CD14-positive monocyte (primary cell): ENCODE results near the gene EMC10. TPM values are rescaled to one million over a fixed set of nuclear protein-coding genes. Genes with fewer than 3 reads are reported as not detected.

Experiments
- DNase-seq, 3 donors: peaks; one replicate each; pipeline ENCODE4 v3.0.0-alpha.2; 2011 to 2022
- H2AFZ ChIP-seq: 2 replicates; pipeline ENCODE4 v1.6.0; 2012; ENCODE audit warnings: mild to moderate bottlenecking, low read depth, low read length, inconsistent platforms; ENCODE audit not compliant: insufficient read depth, poor library complexity, severe bottlenecking
- H3K27ac ChIP-seq, 2 donors: 1 replicate in 1 of 2; 2 replicates in 1 of 2; pipeline ENCODE4 v1.5.1; 2012 to 2013; ENCODE audit warnings: low read length in 2 of 2, control low read depth in 1 of 2, inconsistent platforms in 1 of 2, low read depth in 1 of 2, mild to moderate bottlenecking in 1 of 2
- H3K27me3 ChIP-seq, 2 donors: one replicate each; pipeline versions ENCODE4 v1.6.0 to v1.6.1; 2011 to 2013; ENCODE audit warnings: low read length in 2 of 2; ENCODE audit not compliant: control insufficient read depth in 2 of 2, insufficient read depth in 2 of 2
- H3K36me3 ChIP-seq, 2 donors: replicated peaks in 1 of 2; 1 replicate in 1 of 2; 2 replicates in 1 of 2; pipeline versions ENCODE4 v1.5.1 to v1.6.1; 2012 to 2013; ENCODE audit warnings: low read length in 2 of 2, control low read depth in 1 of 2, inconsistent platforms in 1 of 2, mild to moderate bottlenecking in 1 of 2; ENCODE audit not compliant: insufficient read depth in 2 of 2, control insufficient read depth in 1 of 2
- H3K4me1 ChIP-seq, 2 donors: 1 replicate in 1 of 2; 2 replicates in 1 of 2; pipeline versions ENCODE4 v1.5.1 to v1.6.1; 2012 to 2013; ENCODE audit warnings: low read length in 2 of 2, control low read depth in 1 of 2, inconsistent platforms in 1 of 2, mild to moderate bottlenecking in 1 of 2, moderate library complexity in 1 of 2; ENCODE audit not compliant: insufficient read depth in 2 of 2, control insufficient read depth in 1 of 2
- H3K4me2 ChIP-seq: replicated peaks from 2 replicates; pipeline ENCODE3; 2012; ENCODE audit warnings: low read length, moderate library complexity, mild to moderate bottlenecking; ENCODE audit not compliant: poor library complexity, severe bottlenecking; ENCODE audit errors: extremely low read depth
- H3K4me3 ChIP-seq, 3 experiments: fragments of 200-600 bp in 1 of 3; sonication (generic) in 1 of 3; replicated peaks in 1 of 3; 1 replicate in 2 of 3; 2 replicates in 1 of 3; pipeline ENCODE4 v1.5.1; 2011 to 2013; ENCODE audit warnings: low read length in 3 of 3, mild to moderate bottlenecking in 3 of 3, control low read depth in 2 of 3, low read depth in 2 of 3, inconsistent platforms in 1 of 3, moderate library complexity in 1 of 3
- H3K79me2 ChIP-seq: 2 replicates; pipeline ENCODE4 v1.6.0; 2012; ENCODE audit warnings: mild to moderate bottlenecking, control low read depth, inconsistent platforms, low read length, moderate library complexity; ENCODE audit not compliant: insufficient read depth
- H3K9ac ChIP-seq: 2 replicates; pipeline ENCODE4 v1.6.0; 2017; ENCODE audit warnings: low read length, mild to moderate bottlenecking; ENCODE audit not compliant: insufficient read depth, poor library complexity, severe bottlenecking
- H3K9me3 ChIP-seq, 2 donors: replicated peaks in 1 of 2; 1 replicate in 1 of 2; 2 replicates in 1 of 2; pipeline versions ENCODE4 v1.5.1 to v1.6.1; 2012 to 2013; ENCODE audit warnings: low read length in 2 of 2, control low read depth in 1 of 2; ENCODE audit not compliant: control insufficient read depth in 1 of 2, insufficient read depth in 1 of 2
- H4K20me1 ChIP-seq: 2 replicates; pipeline ENCODE4 v1.6.0; 2012; ENCODE audit warnings: mild to moderate bottlenecking, low read length, control low read depth, moderate library complexity; ENCODE audit not compliant: insufficient read depth
- H3K27ac Mint-ChIP-seq, 7 donors: one replicate each; pipeline ENCODE4 v1.8.0; 2020; ENCODE audit warnings: mild to moderate bottlenecking in 7 of 7, mixed read lengths in 7 of 7, moderate library complexity in 6 of 7, inconsistent platforms in 2 of 7
- H3K27me3 Mint-ChIP-seq, 3 donors: one replicate each; pipeline ENCODE4 v1.8.0; 2021 to 2022; ENCODE audit warnings: low read depth in 3 of 3, mild to moderate bottlenecking in 3 of 3, mixed read lengths in 3 of 3, moderate library complexity in 3 of 3, inconsistent platforms in 1 of 3
- H3K36me3 Mint-ChIP-seq, 2 donors: one replicate each; pipeline ENCODE4 v1.8.0; 2020; ENCODE audit warnings: mixed read lengths in 2 of 2, inconsistent platforms in 1 of 2, mild to moderate bottlenecking in 1 of 2
- H3K4me1 Mint-ChIP-seq: one replicate; pipeline ENCODE4 v1.8.0; 2020; ENCODE audit warnings: mild to moderate bottlenecking, mixed read lengths
- H3K4me3 Mint-ChIP-seq, 2 donors: one replicate each; pipeline ENCODE4 v1.8.0; 2020; ENCODE audit warnings: mild to moderate bottlenecking in 2 of 2, mixed read lengths in 2 of 2, moderate library complexity in 1 of 2
- H3K9me3 Mint-ChIP-seq, 7 donors: one replicate each; pipeline ENCODE4 v1.8.0; 2020 to 2022; ENCODE audit warnings: mixed read lengths in 7 of 7, mild to moderate bottlenecking in 6 of 7, moderate library complexity in 6 of 7, inconsistent platforms in 2 of 7
- WGBS: methylation state at CpG from one replicate; pipeline ENCODE4 v1.1.5; 2013; ENCODE audit warnings: missing lambda C conversion rate; ENCODE audit not compliant: insufficient coverage; 5-methylcytosine and 5-hydroxymethylcytosine counted together
- intact Hi-C, 2 donors: fragments of 100-400 bp; cut with micrococcal nuclease; formaldehyde crosslinking; loops; one replicate each; pipeline versions ENCODE4 v1.15.0 to v1.15.1; 2023
- polyA plus RNA-seq, 3 donors: library from polyadenylated mRNA; depleted of rRNA in 1 of 3; unstranded in 2 of 3; stranded (reverse) in 1 of 3; fragments of 300-500 nt in 2 of 3; fragments of >200 nt in 1 of 3; fragmentation: Illumina TruSeq in 2 of 3; gene quantifications; 1 replicate in 2 of 3; 2 replicates in 1 of 3; pipeline ENCODE4 v1.2.3, GENCODE V29; 2012 to 2021
- TF ChIP-seq, protein P1 (sequence below): fragments of 200-600 bp; IDR thresholded peaks from one replicate; pipeline ENCODE4 v1.8.0; 2022; ENCODE audit warnings: antibody characterized with exemption, mild to moderate bottlenecking

The EMC10 gene
- polyA plus RNA-seq, 3 donors = 8.5 to 50.4 (median 9.3) TPM

DNA sequence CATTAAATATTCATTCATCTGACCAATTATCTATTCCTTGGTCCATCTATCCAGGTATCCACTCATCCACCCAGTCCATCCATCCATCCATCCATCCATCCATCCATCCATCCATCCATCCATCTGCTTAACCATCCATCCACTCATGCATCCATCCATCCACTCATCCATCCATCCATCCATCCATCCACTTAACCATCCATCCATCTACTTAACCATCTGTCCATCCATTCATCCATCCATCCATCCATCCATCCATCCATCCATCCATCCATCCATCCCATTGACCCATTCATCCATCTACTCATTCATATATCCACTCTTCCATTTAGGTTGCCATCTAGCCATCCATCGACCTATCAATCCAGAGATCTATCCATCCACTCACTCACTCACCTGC is 32.2 kb upstream of the EMC10 start:
- no peaks in the 10 kb centered on the region for H3K79me2 ChIP-seq

DNA sequence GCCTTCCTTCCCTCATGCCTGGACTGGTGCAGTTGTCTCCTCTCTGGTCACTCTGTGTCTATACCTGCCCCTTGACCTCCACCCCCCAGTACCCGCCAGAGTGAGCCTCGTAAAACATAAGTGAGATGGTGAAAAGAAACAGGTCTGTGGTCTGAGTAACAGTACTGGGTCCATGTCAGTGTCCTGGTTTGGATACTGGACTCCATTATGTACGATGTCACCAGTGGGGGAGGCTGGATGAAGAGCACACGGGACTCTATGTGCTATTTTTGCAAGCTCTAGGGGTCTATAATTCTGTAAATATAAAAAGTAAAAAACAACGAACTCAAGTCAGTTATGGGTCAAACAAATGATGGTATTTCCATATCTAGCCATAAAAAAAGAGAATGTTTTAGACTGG is 29.3 kb upstream of the EMC10 start:
- H3K9me3 Mint-ChIP-seq = peaks cover 0 to 7% (median 4%) of the 10 kb centered on the region in 7 donors
- Histone ChIP-seq H3K27me3 (peaks cover 0 to 2% of the 10 kb centered on the region in 2 donors), H3K4me2 (no peak overlapping the region), H3K9me3 (no peaks in the 10 kb centered on the region), H3K4me3 (no peak overlapping the region), H3K79me2 (no peaks in the 10 kb centered on the region), H3K4me1 (no peaks in the 10 kb centered on the region), H3K36me3 (no peaks in the 10 kb centered on the region), H4K20me1 (no peaks in the 10 kb centered on the region), H3K9ac (no peak overlapping the region), H2AFZ (no peak overlapping the region), H3K27ac (no peak overlapping the region)
- DNase-seq = no peak
- WGBS = no CpG with 5 or more reads among the region's 5 CpGs
- no peaks in the 10 kb centered on the region for H3K36me3 Mint-ChIP-seq
- H3K4me1 Mint-ChIP-seq = no peaks in the 10 kb centered on the region
- intact Hi-C loops = no loop called here
- H3K27ac Mint-ChIP-seq = peak overlapping the region in 2 of 7 donors; percentile 1 to 47
- peaks cover 4 to 12% (median 8%) of the 10 kb centered on the region in 3 donors for H3K27me3 Mint-ChIP-seq
- TF ChIP-seq, protein P1, sequence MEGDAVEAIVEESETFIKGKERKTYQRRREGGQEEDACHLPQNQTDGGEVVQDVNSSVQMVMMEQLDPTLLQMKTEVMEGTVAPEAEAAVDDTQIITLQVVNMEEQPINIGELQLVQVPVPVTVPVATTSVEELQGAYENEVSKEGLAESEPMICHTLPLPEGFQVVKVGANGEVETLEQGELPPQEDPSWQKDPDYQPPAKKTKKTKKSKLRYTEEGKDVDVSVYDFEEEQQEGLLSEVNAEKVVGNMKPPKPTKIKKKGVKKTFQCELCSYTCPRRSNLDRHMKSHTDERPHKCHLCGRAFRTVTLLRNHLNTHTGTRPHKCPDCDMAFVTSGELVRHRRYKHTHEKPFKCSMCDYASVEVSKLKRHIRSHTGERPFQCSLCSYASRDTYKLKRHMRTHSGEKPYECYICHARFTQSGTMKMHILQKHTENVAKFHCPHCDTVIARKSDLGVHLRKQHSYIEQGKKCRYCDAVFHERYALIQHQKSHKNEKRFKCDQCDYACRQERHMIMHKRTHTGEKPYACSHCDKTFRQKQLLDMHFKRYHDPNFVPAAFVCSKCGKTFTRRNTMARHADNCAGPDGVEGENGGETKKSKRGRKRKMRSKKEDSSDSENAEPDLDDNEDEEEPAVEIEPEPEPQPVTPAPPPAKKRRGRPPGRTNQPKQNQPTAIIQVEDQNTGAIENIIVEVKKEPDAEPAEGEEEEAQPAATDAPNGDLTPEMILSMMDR = no peak
- H3K4me3 Mint-ChIP-seq = no peak overlapping the region

More for the DNA sequence above, 32.2 kb upstream of the EMC10 start:
- H2AFZ ChIP-seq = no peak overlapping the region
- H3K36me3 Mint-ChIP-seq = no peaks in the 10 kb centered on the region
- no peak overlapping the region for H3K27ac Mint-ChIP-seq
- H3K4me3 ChIP-seq = no peak overlapping the region
- peaks cover 4 to 10% (median 4%) of the 10 kb centered on the region in 3 donors for H3K27me3 Mint-ChIP-seq
- no peaks in the 10 kb centered on the region for H3K9me3 ChIP-seq
- H3K4me3 Mint-ChIP-seq = no peak overlapping the region
- H3K36me3 ChIP-seq = no peaks in the 10 kb centered on the region
- no peak overlapping the region for H3K9ac ChIP-seq
- no peaks in the 10 kb centered on the region for H3K27me3 ChIP-seq
- TF ChIP-seq, protein P1 = no peak
- DNase-seq = no peak
- WGBS = 71% methylated on average over 1 of the region's 1 CpG
- H3K4me1 ChIP-seq = no peaks in the 10 kb centered on the region
- peaks cover 0 to 7% (median 4%) of the 10 kb centered on the region in 7 donors for H3K9me3 Mint-ChIP-seq
- no peak overlapping the region for H3K4me2 ChIP-seq
- no peaks in the 10 kb centered on the region for H3K4me1 Mint-ChIP-seq
- no peaks in the 10 kb centered on the region for H4K20me1 ChIP-seq
- intact Hi-C loops = no loop called here
- no peak overlapping the region for H3K27ac ChIP-seq
